Suprapubic skin (tissue), 4 donors: Measurements from ENCODE around the gene HSP90AB1. TPM values are rescaled to one million over a fixed set of nuclear protein-coding genes. Genes with fewer than 3 reads are reported as not detected.

Experiments used
- DNase-seq, 2 donors: peaks; one replicate each; pipeline ENCODE4 v3.0.0-alpha.2; 2019; ENCODE audit warnings: low spot score in 2 of 2
- H3K27ac ChIP-seq: fragments of 200-600 bp; sonication (generic); one replicate; pipeline ENCODE4 v1.5.1; 2019
- H3K27me3 ChIP-seq: fragments of 200-600 bp; sonication (generic); one replicate; pipeline ENCODE4 v1.5.1; 2019
- H3K36me3 ChIP-seq: fragments of 200-600 bp; sonication (generic); one replicate; pipeline ENCODE4 v1.5.1; 2019
- H3K4me1 ChIP-seq: fragments of 200-600 bp; sonication (generic); one replicate; pipeline ENCODE4 v1.5.1; 2019
- H3K4me3 ChIP-seq: fragments of 200-600 bp; sonication (generic); one replicate; pipeline ENCODE4 v1.5.1; 2019; ENCODE audit warnings: mild to moderate bottlenecking
- H3K9me3 ChIP-seq: fragments of 200-600 bp; sonication (generic); one replicate; pipeline ENCODE4 v1.5.1; 2019
- EP300 ChIP-seq: sonication (generic); formaldehyde crosslinking; IDR thresholded peaks from one replicate; pipeline ENCODE4 v1.6.1; 2017; ENCODE audit warnings: antibody characterized with exemption
- POLR2A ChIP-seq, 2 donors: fragments of 450-650 bp; IDR thresholded peaks; one replicate each; pipeline ENCODE4 v1.6.1; 2017; ENCODE audit warnings: antibody characterized with exemption in 2 of 2, mild to moderate bottlenecking in 2 of 2, moderate library complexity in 2 of 2
- POLR2AphosphoS5 ChIP-seq, 3 donors: sonication (generic); formaldehyde crosslinking; IDR thresholded peaks; one replicate each; pipeline ENCODE4 v1.6.1; 2017; ENCODE audit warnings: antibody characterized with exemption in 3 of 3
- WGBS: methylation state at CpG from one replicate; pipeline ENCODE4 v1.1.5; 2018; 5-methylcytosine and 5-hydroxymethylcytosine counted together
- total RNA-seq, 4 donors: library from RNA; depleted of rRNA; stranded (reverse); fragments of >200 nt; gene quantifications; one replicate each; pipeline ENCODE4 v1.1.0, GENCODE V29; 2016
- TF ChIP-seq, protein P1 (sequence below), 2 donors: fragments of 200-600 bp in 1 of 2; fragments of 450-650 bp in 1 of 2; sonication (generic) in 1 of 2; IDR thresholded peaks; one replicate each; pipeline ENCODE4 v1.5.1; 2016 to 2019; ENCODE audit warnings: antibody characterized with exemption in 2 of 2, mild to moderate bottlenecking in 1 of 2, moderate library complexity in 1 of 2

Gene HSP90AB1
- total RNA-seq, 4 donors from 2014 or later, result 450 to 830 (median 678) TPM

DNA sequence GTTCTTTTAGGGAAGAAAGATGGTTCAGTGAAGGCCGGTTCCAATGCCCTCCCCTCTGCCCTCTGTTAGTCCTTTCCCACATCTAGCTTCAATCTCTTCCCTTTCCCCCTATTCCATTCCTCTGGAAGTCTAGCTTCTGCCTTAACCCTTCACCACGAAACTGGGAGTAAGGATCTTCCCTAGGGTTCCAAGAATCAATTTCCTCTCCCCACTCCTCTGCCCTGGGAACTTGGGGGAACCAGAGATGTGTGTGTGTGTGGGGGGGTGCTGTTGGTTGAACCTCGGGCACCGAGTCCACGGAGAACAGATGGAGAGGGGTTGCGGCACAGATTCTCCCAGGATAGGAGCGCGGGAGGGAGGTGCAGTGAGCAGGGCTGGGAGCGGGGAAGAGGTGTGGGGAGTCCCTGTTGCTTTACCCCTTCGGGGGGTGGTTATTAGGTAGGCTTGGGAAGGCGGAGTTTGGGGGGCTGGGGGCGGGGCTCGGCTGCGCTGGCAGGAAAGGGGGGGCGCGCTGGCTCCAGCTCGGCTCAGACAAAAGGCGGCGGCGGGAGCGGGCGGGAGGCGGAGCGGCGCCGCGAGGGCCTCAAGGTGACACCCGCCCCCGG is 23.1 kb downstream of the HSP90AB1 start, which contains the start of gene TMEM151B:
Gene TMEM151B (plus strand): TSS at position 530 of the 605 bp plus-strand sequence. CDS start 293 bp downstream, outside the sequence.
- DNase-seq, result no peak
- Histone ChIP-seq H3K36me3 (no peaks in the 10 kb centered on the region), H3K27me3 (peaks cover 44% of the 10 kb centered on the region), H3K9me3 (no peaks in the 10 kb centered on the region), H3K4me1 (peaks cover 11% of the 10 kb centered on the region), H3K27ac (no peak within 1 kb of the TSS), H3K4me3 (peak within 1 kb of the TSS; percentile 51)
- TF ChIP-seq, protein P1, sequence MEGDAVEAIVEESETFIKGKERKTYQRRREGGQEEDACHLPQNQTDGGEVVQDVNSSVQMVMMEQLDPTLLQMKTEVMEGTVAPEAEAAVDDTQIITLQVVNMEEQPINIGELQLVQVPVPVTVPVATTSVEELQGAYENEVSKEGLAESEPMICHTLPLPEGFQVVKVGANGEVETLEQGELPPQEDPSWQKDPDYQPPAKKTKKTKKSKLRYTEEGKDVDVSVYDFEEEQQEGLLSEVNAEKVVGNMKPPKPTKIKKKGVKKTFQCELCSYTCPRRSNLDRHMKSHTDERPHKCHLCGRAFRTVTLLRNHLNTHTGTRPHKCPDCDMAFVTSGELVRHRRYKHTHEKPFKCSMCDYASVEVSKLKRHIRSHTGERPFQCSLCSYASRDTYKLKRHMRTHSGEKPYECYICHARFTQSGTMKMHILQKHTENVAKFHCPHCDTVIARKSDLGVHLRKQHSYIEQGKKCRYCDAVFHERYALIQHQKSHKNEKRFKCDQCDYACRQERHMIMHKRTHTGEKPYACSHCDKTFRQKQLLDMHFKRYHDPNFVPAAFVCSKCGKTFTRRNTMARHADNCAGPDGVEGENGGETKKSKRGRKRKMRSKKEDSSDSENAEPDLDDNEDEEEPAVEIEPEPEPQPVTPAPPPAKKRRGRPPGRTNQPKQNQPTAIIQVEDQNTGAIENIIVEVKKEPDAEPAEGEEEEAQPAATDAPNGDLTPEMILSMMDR (IDR thresholded peaks at IDR 0.05), result no peak
- TF ChIP-seq POLR2AphosphoS5 (IDR thresholded peaks at IDR 0.05) (no peak), POLR2A (IDR thresholded peaks at IDR 0.05) (no peak), EP300 (no peak)
- 54% methylated on average over 9 of the region's 29 CpGs for WGBS

DNA sequence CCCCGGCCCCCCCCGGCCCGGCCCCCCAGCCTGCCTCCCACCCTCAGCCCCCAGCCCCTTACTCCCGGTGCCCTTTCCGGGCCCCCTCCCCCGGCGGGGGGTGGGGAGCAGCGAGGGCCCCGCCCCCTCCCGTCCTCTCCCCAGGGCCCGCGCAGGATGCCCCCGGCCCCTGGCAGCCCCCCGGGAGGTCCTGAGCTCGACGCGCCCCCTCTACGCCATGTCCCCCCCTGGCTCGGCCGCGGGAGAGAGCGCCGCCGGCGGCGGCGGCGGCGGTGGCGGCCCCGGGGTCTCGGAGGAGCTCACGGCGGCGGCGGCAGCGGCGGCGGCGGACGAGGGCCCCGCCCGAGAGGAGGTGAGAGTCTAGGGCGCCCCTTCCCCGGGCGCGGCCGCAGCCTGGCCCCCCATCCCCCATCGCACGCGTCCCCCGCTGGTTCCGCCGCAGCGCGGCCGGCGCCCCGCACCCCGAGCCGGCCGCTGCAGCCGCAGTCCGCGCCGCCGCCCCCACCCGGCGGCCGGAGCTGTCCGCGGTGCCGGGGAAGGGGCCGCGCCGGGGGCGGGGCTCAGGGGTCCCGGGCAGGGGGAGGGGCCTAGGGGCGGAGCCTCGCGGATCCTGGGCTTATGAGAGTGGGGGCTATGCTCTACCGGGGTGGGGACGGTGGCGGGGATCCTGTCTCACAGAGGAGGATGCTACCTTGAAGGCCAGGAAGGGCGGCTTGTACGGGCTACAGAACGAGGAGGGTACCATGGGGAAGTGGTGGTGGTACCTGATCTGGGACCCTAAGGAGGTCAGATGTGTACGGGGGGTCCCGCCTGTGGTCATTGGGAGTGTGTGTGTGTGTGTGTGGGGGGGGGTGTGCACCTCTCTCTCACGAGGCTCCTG is 23.9 kb downstream of the HSP90AB1 start:
- H3K27me3 ChIP-seq, result peaks cover 52% of the 10 kb centered on the region
- H3K4me3 ChIP-seq, result peak overlapping the region; percentile 51
- no peak for DNase-seq
- no peak overlapping the region for H3K27ac ChIP-seq
- no peaks in the 10 kb centered on the region for H3K36me3 ChIP-seq
- H3K4me1 ChIP-seq, result peaks cover 14% of the 10 kb centered on the region
- 6% methylated on average over 17 of the region's 90 CpGs for WGBS
- TF ChIP-seq POLR2AphosphoS5 (IDR thresholded peaks at IDR 0.05) (no peak), EP300 (no peak), POLR2A (IDR thresholded peaks at IDR 0.05) (no peak)
- TF ChIP-seq, protein P1 (IDR thresholded peaks at IDR 0.05), result no peak
- no peaks in the 10 kb centered on the region for H3K9me3 ChIP-seq

DNA sequence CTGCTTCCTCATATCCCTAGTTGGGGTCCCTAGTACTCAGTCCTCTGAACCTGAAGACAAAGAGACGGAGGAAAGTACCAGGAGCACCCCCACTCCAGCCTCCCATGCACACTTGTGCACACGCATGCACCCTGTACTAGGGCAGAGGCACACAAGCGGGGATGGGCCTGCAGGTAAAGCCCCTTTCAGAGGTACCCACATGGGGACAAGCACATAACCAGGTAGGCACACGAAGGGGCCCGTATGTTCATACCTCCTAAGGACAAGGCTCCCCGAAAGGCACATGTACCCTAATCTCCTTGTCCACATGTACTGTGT is 24.5 kb downstream of the HSP90AB1 start:
- WGBS, result 81% methylated on average over 4 of the region's 6 CpGs
- Histone ChIP-seq H3K4me3 (no peak overlapping the region), H3K27ac (no peak overlapping the region), H3K9me3 (no peaks in the 10 kb centered on the region), H3K36me3 (no peaks in the 10 kb centered on the region), H3K27me3 (peaks cover 58% of the 10 kb centered on the region), H3K4me1 (peaks cover 20% of the 10 kb centered on the region)
- no peak for DNase-seq
- TF ChIP-seq, protein P1 (IDR thresholded peaks at IDR 0.05), result no peak
- TF ChIP-seq POLR2AphosphoS5 (IDR thresholded peaks at IDR 0.05), result no peak
- no peak for TF ChIP-seq EP300
- TF ChIP-seq POLR2A (IDR thresholded peaks at IDR 0.05), result no peak

DNA sequence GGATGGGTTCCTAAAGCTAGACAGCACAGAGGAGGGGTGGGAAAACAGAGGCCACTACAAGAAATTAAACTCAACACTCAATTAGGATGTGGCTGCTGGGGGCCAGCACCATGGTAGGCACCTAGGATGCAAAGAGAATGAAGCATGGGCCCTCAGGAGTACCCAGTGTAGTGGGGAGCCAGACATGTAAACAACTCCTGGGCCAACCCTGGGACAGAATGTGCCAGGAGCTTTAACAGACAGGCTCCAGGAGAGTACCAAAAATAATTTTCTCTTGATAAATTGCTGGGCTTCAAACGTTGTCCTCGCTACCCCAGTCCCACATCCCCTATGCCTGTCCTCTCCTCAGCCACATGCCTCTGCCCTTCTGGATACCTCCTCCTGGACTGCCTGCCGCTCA is 25.0 kb downstream of the HSP90AB1 start:
- no peak overlapping the region for H3K27ac ChIP-seq
- peaks cover 63% of the 10 kb centered on the region for H3K27me3 ChIP-seq
- TF ChIP-seq POLR2AphosphoS5 (IDR thresholded peaks at IDR 0.05) (no peak), POLR2A (IDR thresholded peaks at IDR 0.05) (no peak), EP300 (no peak)
- TF ChIP-seq, protein P1 (IDR thresholded peaks at IDR 0.05), result no peak
- no peaks in the 10 kb centered on the region for H3K36me3 ChIP-seq
- no peaks in the 10 kb centered on the region for H3K9me3 ChIP-seq
- DNase-seq, result no peak
- 73% methylated on average over 3 of the region's 3 CpGs for WGBS
- H3K4me1 ChIP-seq, result peaks cover 22% of the 10 kb centered on the region
- no peak overlapping the region for H3K4me3 ChIP-seq

DNA sequence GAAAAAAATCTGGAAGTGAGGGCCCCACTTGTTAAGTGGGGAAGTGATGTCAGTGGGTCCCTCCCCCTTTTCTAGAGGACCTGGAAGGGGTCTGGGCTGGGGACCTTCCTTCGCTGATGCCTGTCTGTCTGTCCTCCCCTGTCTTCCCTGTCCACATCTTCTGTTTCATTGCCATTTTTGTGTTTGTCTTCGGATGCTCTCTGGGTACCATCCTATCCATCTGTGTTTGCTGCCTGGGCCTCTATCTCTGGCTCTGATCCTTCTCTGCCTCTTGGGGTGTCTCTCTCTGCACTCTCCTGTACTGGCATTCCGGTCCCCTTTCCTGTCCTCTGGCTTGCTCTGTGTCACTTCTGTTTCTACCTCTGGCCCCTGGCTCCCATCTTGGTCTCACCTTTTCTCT is 25.6 kb downstream of the HSP90AB1 start:
- TF ChIP-seq EP300 (no peak), POLR2A (IDR thresholded peaks at IDR 0.05) (no peak), POLR2AphosphoS5 (IDR thresholded peaks at IDR 0.05) (no peak)
- TF ChIP-seq, protein P1 (IDR thresholded peaks at IDR 0.05), result no peak
- no peak overlapping the region for H3K27ac ChIP-seq
- peaks cover 69% of the 10 kb centered on the region for H3K27me3 ChIP-seq
- no peaks in the 10 kb centered on the region for H3K36me3 ChIP-seq
- H3K4me3 ChIP-seq, result no peak overlapping the region
- DNase-seq, result no peak
- WGBS, result 89% methylated on average over 3 of the region's 3 CpGs
- no peaks in the 10 kb centered on the region for H3K9me3 ChIP-seq
- peaks cover 22% of the 10 kb centered on the region for H3K4me1 ChIP-seq
